HepG2 (cell line): ENCODE measurements around the gene RRP12. TPM values are rescaled to one million over a fixed set of nuclear protein-coding genes. Genes with fewer than 3 reads are reported as not detected.
A peak's percentile ranks its signal among the peaks of the same experiment; 100 is the strongest.

ENCODE experiments used
- FOXA3 ChIP-seq: IDR thresholded peaks from 2 replicates; pipeline ENCODE4 v1.6.1; 2016; ENCODE audit warnings: missing genetic modification reagents, missing compliant biosample characterization
- MAFF ChIP-seq: IDR thresholded peaks from 2 replicates; pipeline ENCODE4 v1.6.1; 2011; ENCODE audit warnings: low read depth, low read length, improper control_type of control experiment
- NCOA5 ChIP-seq: sonication (generic); formaldehyde crosslinking; IDR thresholded peaks from 2 replicates; pipeline ENCODE4 v1.4.0; 2020; ENCODE audit warnings: missing genetic modification reagents
- NFIB ChIP-seq: sonication (generic); formaldehyde crosslinking; IDR thresholded peaks from 2 replicates; pipeline ENCODE4 v1.9.0; 2021; ENCODE audit warnings: missing genetic modification reagents, mild to moderate bottlenecking, borderline replicate concordance
- NR1H2 ChIP-seq: sonication (generic); formaldehyde crosslinking; IDR thresholded peaks from 2 replicates; pipeline ENCODE4 v1.8.1; 2022; ENCODE audit warnings: low read depth, missing genetic modification reagents, borderline replicate concordance
- ZNF138 ChIP-seq: sonication (generic); formaldehyde crosslinking; IDR thresholded peaks from 2 replicates; pipeline ENCODE4 v1.5.0; 2020; ENCODE audit warnings: mild to moderate bottlenecking, low read depth, missing genetic modification reagents
- ZNF367 ChIP-seq: sonication (generic); formaldehyde crosslinking; IDR thresholded peaks from 2 replicates; pipeline ENCODE4 v1.4.0; 2020; ENCODE audit warnings: missing genetic modification reagents, borderline replicate concordance
- ZNF430 ChIP-seq: sonication (generic); formaldehyde crosslinking; IDR thresholded peaks from 2 replicates; pipeline ENCODE4 v1.9.0; 2021; ENCODE audit warnings: mild to moderate bottlenecking, missing genetic modification reagents
- polyA plus RNA-seq, 8 experiments: library from polyadenylated mRNA; depleted of rRNA in 3 of 8; stranded (reverse) in 7 of 8; unstranded in 1 of 8; fragments of >200 nt; fragmentation: Illumina TruSeq in 4 of 8; extraction: Trizol in 4 of 8; gene quantifications; 2 replicates each; pipeline versions ENCODE4 v1.2.1 to v1.2.3, GENCODE V29; 2011 to 2016; ENCODE audit warnings: low read depth in 4 of 8, missing spikeins in 1 of 8, mixed read lengths in 1 of 8; ENCODE audit not compliant: insufficient read depth in 1 of 8
- total RNA-seq, 5 experiments: library from RNA; depleted of rRNA; stranded (reverse); fragments of >200 nt; fragmentation: Illumina TruSeq; extraction: Trizol; gene quantifications; 2 replicates each; pipeline ENCODE4 v1.2.3, GENCODE V29; 2016; ENCODE audit warnings: low read depth in 1 of 5
- TF ChIP-seq, protein P1 (sequence below): IDR thresholded peaks from 2 replicates; pipeline ENCODE4 v1.6.1; 2016; ENCODE audit warnings: mild to moderate bottlenecking
- TF ChIP-seq, protein P2 (sequence below): fragments of 450-650 bp; IDR thresholded peaks from 2 replicates; pipeline ENCODE4 v1.6.1; 2016
- TF ChIP-seq, protein P3 (sequence below): sonication (generic); formaldehyde crosslinking; IDR thresholded peaks from 2 replicates; pipeline ENCODE4 v1.4.0; 2020; ENCODE audit warnings: missing genetic modification reagents, borderline replicate concordance
- TF ChIP-seq, protein P4 (sequence below): sonication (generic); formaldehyde crosslinking; IDR thresholded peaks from 2 replicates; pipeline ENCODE4 v1.4.0; 2020; ENCODE audit warnings: missing genetic modification reagents, borderline replicate concordance
- TF ChIP-seq, protein P5 (sequence below): IDR thresholded peaks from 2 replicates; pipeline ENCODE4 v1.6.1; 2016; ENCODE audit warnings: low read depth, missing genetic modification reagents, missing compliant biosample characterization

RRP12 gene
- total and polyA plus RNA-seq, 2 of the 13 experiments (the other 11 are each of a cell fraction or from before 2014, with no cell fraction given), result 13.2 to 39.4 TPM

DNA sequence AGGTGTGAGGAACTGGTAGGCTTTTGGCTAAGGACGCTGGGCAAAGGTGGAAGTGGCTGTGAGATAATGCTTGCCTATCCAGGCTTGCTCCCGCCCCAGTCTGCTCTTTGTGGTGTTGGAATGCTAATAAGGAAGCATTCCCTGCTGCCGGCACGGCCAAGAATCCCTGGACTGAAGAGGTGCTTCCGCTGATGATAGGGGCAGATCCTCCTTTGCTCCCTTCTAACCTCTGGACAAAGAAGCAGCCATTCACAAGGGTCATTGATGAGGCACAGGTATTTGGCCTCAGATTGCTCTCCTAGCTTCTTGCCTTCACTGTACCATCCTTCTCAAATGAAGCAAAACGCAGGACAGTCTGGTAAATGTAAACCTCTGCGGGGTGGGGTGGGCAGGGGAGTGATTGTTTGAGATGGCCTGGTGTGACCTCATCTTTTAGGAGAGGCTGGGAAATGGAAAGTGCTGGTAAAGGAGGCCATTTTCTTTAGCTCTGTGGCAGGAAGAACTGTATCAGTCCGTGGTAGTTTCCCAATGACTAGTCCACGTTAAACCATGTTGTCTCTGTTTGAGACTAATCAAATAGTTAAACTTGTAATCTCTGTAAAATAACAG lies 26.5 kb upstream of the RRP12 start (continued):
- TF ChIP-seq, protein P1, sequence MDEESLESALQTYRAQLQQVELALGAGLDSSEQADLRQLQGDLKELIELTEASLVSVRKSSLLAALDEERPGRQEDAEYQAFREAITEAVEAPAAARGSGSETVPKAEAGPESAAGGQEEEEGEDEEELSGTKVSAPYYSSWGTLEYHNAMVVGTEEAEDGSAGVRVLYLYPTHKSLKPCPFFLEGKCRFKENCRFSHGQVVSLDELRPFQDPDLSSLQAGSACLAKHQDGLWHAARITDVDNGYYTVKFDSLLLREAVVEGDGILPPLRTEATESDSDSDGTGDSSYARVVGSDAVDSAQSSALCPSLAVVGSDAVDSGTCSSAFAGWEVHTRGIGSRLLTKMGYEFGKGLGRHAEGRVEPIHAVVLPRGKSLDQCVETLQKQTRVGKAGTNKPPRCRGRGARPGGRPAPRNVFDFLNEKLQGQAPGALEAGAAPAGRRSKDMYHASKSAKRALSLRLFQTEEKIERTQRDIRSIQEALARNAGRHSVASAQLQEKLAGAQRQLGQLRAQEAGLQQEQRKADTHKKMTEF (CRISPR knock-in tag), result no peak
- TF ChIP-seq ZNF367 (CRISPR knock-in tag), result no peak
- TF ChIP-seq, protein P2, sequence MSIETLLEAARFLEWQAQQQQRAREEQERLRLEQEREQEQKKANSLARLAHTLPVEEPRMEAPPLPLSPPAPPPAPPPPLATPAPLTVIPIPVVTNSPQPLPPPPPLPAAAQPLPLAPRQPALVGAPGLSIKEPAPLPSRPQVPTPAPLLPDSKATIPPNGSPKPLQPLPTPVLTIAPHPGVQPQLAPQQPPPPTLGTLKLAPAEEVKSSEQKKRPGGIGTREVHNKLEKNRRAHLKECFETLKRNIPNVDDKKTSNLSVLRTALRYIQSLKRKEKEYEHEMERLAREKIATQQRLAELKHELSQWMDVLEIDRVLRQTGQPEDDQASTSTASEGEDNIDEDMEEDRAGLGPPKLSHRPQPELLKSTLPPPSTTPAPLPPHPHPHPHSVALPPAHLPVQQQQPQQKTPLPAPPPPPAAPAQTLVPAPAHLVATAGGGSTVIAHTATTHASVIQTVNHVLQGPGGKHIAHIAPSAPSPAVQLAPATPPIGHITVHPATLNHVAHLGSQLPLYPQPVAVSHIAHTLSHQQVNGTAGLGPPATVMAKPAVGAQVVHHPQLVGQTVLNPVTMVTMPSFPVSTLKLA, result no peak
- no peak for TF ChIP-seq NR1H2 (CRISPR knock-in tag)
- no peak for TF ChIP-seq NFIB (CRISPR knock-in tag)
- TF ChIP-seq ZNF138, result no peak
- TF ChIP-seq, protein P3, sequence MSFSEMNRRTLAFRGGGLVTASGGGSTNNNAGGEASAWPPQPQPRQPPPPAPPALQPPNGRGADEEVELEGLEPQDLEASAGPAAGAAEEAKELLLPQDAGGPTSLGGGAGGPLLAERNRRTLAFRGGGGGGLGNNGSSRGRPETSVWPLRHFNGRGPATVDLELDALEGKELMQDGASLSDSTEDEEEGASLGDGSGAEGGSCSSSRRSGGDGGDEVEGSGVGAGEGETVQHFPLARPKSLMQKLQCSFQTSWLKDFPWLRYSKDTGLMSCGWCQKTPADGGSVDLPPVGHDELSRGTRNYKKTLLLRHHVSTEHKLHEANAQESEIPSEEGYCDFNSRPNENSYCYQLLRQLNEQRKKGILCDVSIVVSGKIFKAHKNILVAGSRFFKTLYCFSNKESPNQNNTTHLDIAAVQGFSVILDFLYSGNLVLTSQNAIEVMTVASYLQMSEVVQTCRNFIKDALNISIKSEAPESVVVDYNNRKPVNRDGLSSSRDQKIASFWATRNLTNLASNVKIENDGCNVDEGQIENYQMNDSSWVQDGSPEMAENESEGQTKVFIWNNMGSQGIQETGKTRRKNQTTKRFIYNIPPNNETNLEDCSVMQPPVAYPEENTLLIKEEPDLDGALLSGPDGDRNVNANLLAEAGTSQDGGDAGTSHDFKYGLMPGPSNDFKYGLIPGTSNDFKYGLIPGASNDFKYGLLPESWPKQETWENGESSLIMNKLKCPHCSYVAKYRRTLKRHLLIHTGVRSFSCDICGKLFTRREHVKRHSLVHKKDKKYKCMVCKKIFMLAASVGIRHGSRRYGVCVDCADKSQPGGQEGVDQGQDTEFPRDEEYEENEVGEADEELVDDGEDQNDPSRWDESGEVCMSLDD (CRISPR knock-in tag), result no peak
- TF ChIP-seq, protein P4, sequence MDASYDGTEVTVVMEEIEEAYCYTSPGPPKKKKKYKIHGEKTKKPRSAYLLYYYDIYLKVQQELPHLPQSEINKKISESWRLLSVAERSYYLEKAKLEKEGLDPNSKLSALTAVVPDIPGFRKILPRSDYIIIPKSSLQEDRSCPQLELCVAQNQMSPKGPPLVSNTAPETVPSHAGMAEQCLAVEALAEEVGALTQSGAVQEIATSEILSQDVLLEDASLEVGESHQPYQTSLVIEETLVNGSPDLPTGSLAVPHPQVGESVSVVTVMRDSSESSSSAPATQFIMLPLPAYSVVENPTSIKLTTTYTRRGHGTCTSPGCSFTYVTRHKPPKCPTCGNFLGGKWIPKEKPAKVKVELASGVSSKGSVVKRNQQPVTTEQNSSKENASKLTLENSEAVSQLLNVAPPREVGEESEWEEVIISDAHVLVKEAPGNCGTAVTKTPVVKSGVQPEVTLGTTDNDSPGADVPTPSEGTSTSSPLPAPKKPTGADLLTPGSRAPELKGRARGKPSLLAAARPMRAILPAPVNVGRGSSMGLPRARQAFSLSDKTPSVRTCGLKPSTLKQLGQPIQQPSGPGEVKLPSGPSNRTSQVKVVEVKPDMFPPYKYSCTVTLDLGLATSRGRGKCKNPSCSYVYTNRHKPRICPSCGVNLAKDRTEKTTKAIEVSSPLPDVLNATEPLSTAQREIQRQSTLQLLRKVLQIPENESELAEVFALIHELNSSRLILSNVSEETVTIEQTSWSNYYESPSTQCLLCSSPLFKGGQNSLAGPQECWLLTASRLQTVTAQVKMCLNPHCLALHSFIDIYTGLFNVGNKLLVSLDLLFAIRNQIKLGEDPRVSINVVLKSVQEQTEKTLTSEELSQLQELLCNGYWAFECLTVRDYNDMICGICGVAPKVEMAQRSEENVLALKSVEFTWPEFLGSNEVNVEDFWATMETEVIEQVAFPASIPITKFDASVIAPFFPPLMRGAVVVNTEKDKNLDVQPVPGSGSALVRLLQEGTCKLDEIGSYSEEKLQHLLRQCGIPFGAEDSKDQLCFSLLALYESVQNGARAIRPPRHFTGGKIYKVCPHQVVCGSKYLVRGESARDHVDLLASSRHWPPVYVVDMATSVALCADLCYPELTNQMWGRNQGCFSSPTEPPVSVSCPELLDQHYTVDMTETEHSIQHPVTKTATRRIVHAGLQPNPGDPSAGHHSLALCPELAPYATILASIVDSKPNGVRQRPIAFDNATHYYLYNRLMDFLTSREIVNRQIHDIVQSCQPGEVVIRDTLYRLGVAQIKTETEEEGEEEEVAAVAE (CRISPR knock-in tag), result 0 out of 2 replicates have a peak, but pooled peaks have one; percentile 55
- TF ChIP-seq MAFF, result no peak
- TF ChIP-seq, protein P5, sequence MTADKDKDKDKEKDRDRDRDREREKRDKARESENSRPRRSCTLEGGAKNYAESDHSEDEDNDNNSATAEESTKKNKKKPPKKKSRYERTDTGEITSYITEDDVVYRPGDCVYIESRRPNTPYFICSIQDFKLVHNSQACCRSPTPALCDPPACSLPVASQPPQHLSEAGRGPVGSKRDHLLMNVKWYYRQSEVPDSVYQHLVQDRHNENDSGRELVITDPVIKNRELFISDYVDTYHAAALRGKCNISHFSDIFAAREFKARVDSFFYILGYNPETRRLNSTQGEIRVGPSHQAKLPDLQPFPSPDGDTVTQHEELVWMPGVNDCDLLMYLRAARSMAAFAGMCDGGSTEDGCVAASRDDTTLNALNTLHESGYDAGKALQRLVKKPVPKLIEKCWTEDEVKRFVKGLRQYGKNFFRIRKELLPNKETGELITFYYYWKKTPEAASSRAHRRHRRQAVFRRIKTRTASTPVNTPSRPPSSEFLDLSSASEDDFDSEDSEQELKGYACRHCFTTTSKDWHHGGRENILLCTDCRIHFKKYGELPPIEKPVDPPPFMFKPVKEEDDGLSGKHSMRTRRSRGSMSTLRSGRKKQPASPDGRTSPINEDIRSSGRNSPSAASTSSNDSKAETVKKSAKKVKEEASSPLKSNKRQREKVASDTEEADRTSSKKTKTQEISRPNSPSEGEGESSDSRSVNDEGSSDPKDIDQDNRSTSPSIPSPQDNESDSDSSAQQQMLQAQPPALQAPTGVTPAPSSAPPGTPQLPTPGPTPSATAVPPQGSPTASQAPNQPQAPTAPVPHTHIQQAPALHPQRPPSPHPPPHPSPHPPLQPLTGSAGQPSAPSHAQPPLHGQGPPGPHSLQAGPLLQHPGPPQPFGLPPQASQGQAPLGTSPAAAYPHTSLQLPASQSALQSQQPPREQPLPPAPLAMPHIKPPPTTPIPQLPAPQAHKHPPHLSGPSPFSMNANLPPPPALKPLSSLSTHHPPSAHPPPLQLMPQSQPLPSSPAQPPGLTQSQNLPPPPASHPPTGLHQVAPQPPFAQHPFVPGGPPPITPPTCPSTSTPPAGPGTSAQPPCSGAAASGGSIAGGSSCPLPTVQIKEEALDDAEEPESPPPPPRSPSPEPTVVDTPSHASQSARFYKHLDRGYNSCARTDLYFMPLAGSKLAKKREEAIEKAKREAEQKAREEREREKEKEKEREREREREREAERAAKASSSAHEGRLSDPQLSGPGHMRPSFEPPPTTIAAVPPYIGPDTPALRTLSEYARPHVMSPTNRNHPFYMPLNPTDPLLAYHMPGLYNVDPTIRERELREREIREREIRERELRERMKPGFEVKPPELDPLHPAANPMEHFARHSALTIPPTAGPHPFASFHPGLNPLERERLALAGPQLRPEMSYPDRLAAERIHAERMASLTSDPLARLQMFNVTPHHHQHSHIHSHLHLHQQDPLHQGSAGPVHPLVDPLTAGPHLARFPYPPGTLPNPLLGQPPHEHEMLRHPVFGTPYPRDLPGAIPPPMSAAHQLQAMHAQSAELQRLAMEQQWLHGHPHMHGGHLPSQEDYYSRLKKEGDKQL (CRISPR knock-in tag), result no peak
- no peak for TF ChIP-seq FOXA3 (CRISPR knock-in tag)
- TF ChIP-seq NCOA5 (CRISPR knock-in tag), result no peak
- 0 out of 2 replicates have a peak, but pooled peaks have one; percentile 49 for TF ChIP-seq ZNF430
